GM12878 (cell line): Measurements from ENCODE around the gene NHSL1. TPM values are rescaled to one million over a fixed set of nuclear protein-coding genes. Genes with fewer than 3 reads are reported as not detected.

ENCODE experiments used
- ATAC-seq: fragments of 200-7000 bp; cut with Tn5 transposase; 3 replicates; pipeline ENCODE4 v1.9.1; 2020; ENCODE audit warnings: mild to moderate bottlenecking, moderate library complexity
- BruUV-seq: library from RNA; stranded (reverse); fragments of 400-500 nt; replicated peaks from 2 replicates; lab custom pipeline; 2021; lab: Mats Ljungman, UMichigan
- CTCF ChIA-PET: fragments of 300-600 bp; sonication (Branson Sonifier 250); formaldehyde crosslinking; extraction: SDS; loops from one replicate; lab custom pipeline; 2021; ENCODE audit warnings: inconsistent platforms; lab: Yijun Ruan, JAX
- POLR2A ChIA-PET: fragments of 350-600 bp; formaldehyde crosslinking; extraction: SDS; loops from one replicate; lab custom pipeline; 2021; ENCODE audit warnings: inconsistent platforms; lab: Charles Lee
- RAD21 ChIA-PET: fragments of 300-600 bp; sonication (Branson Sonifier 250); formaldehyde crosslinking; loops from one replicate; lab custom pipeline; 2023; ENCODE audit warnings: antibody characterized with exemption; ENCODE audit not compliant: unreplicated experiment; lab: Charles Lee
- SMC1A ChIA-PET: fragments of 300-600 bp; sonication (Branson Sonifier 250); formaldehyde crosslinking; loops from one replicate; lab custom pipeline; 2023; ENCODE audit not compliant: unreplicated experiment, uncharacterized antibody; lab: Charles Lee
- DNase-seq: peaks from one replicate; pipeline ENCODE4 v3.0.0-alpha.2; 2011; ENCODE audit warnings: low read depth, low spot score
- FAIRE-seq: peaks from 3 replicates; lab custom pipeline; 2011; peaks lifted over from hg19 to GRCh38; lab: Jason Lieb, UNC
- H2AFZ ChIP-seq: 2 replicates; pipeline ENCODE4 v1.6.0; 2011; ENCODE audit warnings: low read depth, low read length, control low read depth; ENCODE audit not compliant: control insufficient read depth
- H3K27ac ChIP-seq: 2 replicates; pipeline ENCODE4 v1.5.1; 2011; ENCODE audit warnings: control low read depth; ENCODE audit not compliant: control insufficient read depth, insufficient read depth
- H3K27me3 ChIP-seq, 2 experiments: replicated peaks in 1 of 2; 2 replicates each; pipeline versions ENCODE4 v1.6.0 to v1.6.1; 2011; ENCODE audit warnings: low read length in 1 of 2; ENCODE audit not compliant: control insufficient read depth in 2 of 2, insufficient read depth in 2 of 2
- H3K36me3 ChIP-seq, 2 experiments: 2 replicates each; pipeline ENCODE4 v1.5.1; 2011; ENCODE audit warnings: low read length in 1 of 2; ENCODE audit not compliant: control insufficient read depth in 2 of 2, insufficient read depth in 2 of 2
- H3K4me1 ChIP-seq: 2 replicates; pipeline ENCODE4 v1.6.1; 2011; ENCODE audit warnings: mild to moderate bottlenecking, low read length, moderate library complexity, mixed read lengths; ENCODE audit not compliant: control insufficient read depth, insufficient read depth
- H3K4me2 ChIP-seq: 2 replicates; pipeline ENCODE4 v1.6.0; 2011; ENCODE audit warnings: control low read depth; ENCODE audit not compliant: control insufficient read depth, insufficient read depth
- H3K4me3 ChIP-seq: fragments of 200-600 bp; sonication (generic); 2 replicates; pipeline ENCODE4 v1.5.1; 2016
- H3K79me2 ChIP-seq: 2 replicates; pipeline ENCODE4 v1.6.0; 2011; ENCODE audit warnings: low read length; ENCODE audit not compliant: control insufficient read depth, insufficient read depth
- H3K9ac ChIP-seq: 2 replicates; pipeline ENCODE4 v1.8.0; 2011; ENCODE audit warnings: low read length, control low read depth, mixed read lengths; ENCODE audit not compliant: control insufficient read depth, insufficient read depth
- H3K9me3 ChIP-seq: replicated peaks from 3 replicates; pipeline ENCODE4 v1.5.1; 2011; ENCODE audit warnings: mild to moderate bottlenecking, low read length; ENCODE audit not compliant: control insufficient read depth, insufficient read depth
- H4K20me1 ChIP-seq: 2 replicates; pipeline ENCODE4 v1.6.0; 2011; ENCODE audit not compliant: control insufficient read depth, insufficient read depth
- CHD2 ChIP-seq: IDR thresholded peaks from 2 replicates; pipeline ENCODE4 v1.6.1; 2011; ENCODE audit warnings: low read depth, low read length, improper control_type of control experiment, borderline replicate concordance
- EED ChIP-seq: sonication (generic); IDR thresholded peaks from 2 replicates; pipeline ENCODE4 v1.6.1; 2016; ENCODE audit warnings: antibody characterized with exemption, low read depth
- RAD51 ChIP-seq: fragments of 450-650 bp; IDR thresholded peaks from 2 replicates; pipeline ENCODE4 v1.6.1; 2016; ENCODE audit warnings: moderate library complexity, mild to moderate bottlenecking, inconsistent platforms
- RFX5 ChIP-seq: IDR thresholded peaks from 2 replicates; pipeline ENCODE4 v1.6.1; 2011; ENCODE audit warnings: low read depth, low read length, improper control_type of control experiment
- SKIL ChIP-seq: fragments of 450-650 bp; IDR thresholded peaks from 2 replicates; pipeline ENCODE4 v1.6.1; 2017; ENCODE audit warnings: mild to moderate bottlenecking, low read depth, inconsistent platforms; ENCODE audit not compliant: poor library complexity, severe bottlenecking
- SMARCA5 ChIP-seq: fragments of 450-650 bp; IDR thresholded peaks from 2 replicates; pipeline ENCODE4 v1.6.1; 2017; ENCODE audit warnings: mild to moderate bottlenecking
- SUPT20H ChIP-seq: IDR thresholded peaks from 2 replicates; pipeline ENCODE4 v1.6.1; 2011; ENCODE audit warnings: low read depth, mild to moderate bottlenecking, low read length, moderate library complexity, borderline replicate concordance; ENCODE audit not compliant: control insufficient read depth
- ZNF207 ChIP-seq: fragments of 450-650 bp; IDR thresholded peaks from 2 replicates; pipeline ENCODE4 v1.6.1; 2014; ENCODE audit warnings: antibody characterized with exemption, mild to moderate bottlenecking, borderline replicate concordance
- WGBS: methylation state at CpG from one replicate; pipeline ENCODE4 v1.1.6; 2016; ENCODE audit warnings: low lambda C conversion rate; ENCODE audit not compliant: insufficient replicate concordance, insufficient coverage; ENCODE audit errors: missing lambda C conversion rate; 5-methylcytosine and 5-hydroxymethylcytosine counted together
- in situ Hi-C: fragments of 300-500 bp; cut with MboI; formaldehyde crosslinking; loops from 9 replicates; pipeline ENCODE4 v1.14.3; 2018; ENCODE audit warnings: mixed read lengths
- intact Hi-C: fragments of 100-400 bp; cut with micrococcal nuclease; formaldehyde crosslinking; loops from one replicate; pipeline ENCODE4 v1.14.2; 2022; ENCODE audit not compliant: unreplicated experiment
- polyA plus RNA-seq, 11 experiments: library from polyadenylated mRNA; depleted of rRNA in 4 of 11; unstranded in 6 of 11; stranded (reverse) in 5 of 11; fragments of >200 nt; fragmentation: Nextera tagmentation in 4 of 11; fragmentation: Illumina TruSeq in 1 of 11; extraction: Ambion mirVana in 4 of 11; extraction: Trizol in 1 of 11; gene quantifications; 1 replicate in 1 of 11; 2 replicates in 10 of 11; pipeline versions ENCODE4 v1.2.1 to v1.2.3, GENCODE V29; 2011 to 2016; ENCODE audit warnings: inconsistent platforms in 2 of 11, missing spikeins in 2 of 11, low read depth in 1 of 11
- total RNA-seq, 4 experiments: library from RNA; depleted of rRNA in 3 of 4; stranded (reverse); fragments of >200 nt in 3 of 4; fragmentation: Illumina TruSeq in 1 of 4; extraction: Trizol in 1 of 4; gene quantifications; 2 replicates each; pipeline versions ENCODE4 v1.2.1 to v1.2.3, GENCODE V29; 2013 to 2021

NHSL1 gene
- total and polyA plus RNA-seq, 10 of the 15 experiments (the other 5 are each of a cell fraction or from before 2014, with no cell fraction given) = 0.26 to 14.1 (median 0.90) TPM

GRCh38 chr6:138454981-138455706 is 44.1 kb downstream of the NHSL1 start (continued):
- TF ChIP-seq SKIL (peak; percentile 30), ZNF207 (no peak), SUPT20H (no peak), RAD51 (no peak), EED (peak; percentile 51)

GRCh38 chr6:138451043-138451442 is 48.3 kb downstream of the NHSL1 start:
- H3K4me1 ChIP-seq = peaks cover 15% of the 10 kb centered on the region
- no peaks in the 10 kb centered on the region for H3K79me2 ChIP-seq
- H3K9me3 ChIP-seq = no peaks in the 10 kb centered on the region
- no peak overlapping the region for H3K27ac ChIP-seq
- FAIRE-seq (no peak), DNase-seq (no peak), ATAC-seq (no peak)
- no peaks in the 10 kb centered on the region; a peak in 1 of 4 replicates for H3K36me3 ChIP-seq
- H2AFZ ChIP-seq = no peak overlapping the region
- H4K20me1 ChIP-seq = no peaks in the 10 kb centered on the region
- H3K27me3 ChIP-seq = no peaks in the 10 kb centered on the region
- ChIA-PET POLR2A (interaction anchor here (1.3 to 1.4 kb wide), 2 partner anchors 47 to 49 kb away, joined by 3 to 5 read pairs; no protein-coding TSS in a partner anchor), RAD21 (interaction anchor here (1.0 to 2.8 kb wide), 4 partner anchors 21 to 58 kb away, joined by 3 to 10 read pairs (median 4); no protein-coding TSS in a partner anchor), CTCF (interaction anchor here (0.7 to 9.5 kb wide), 5 partner anchors 10 to 56 kb away, joined by 3 to 99 read pairs (median 4); no protein-coding TSS in a partner anchor), SMC1A (interaction anchor here (0.7 to 7.8 kb wide), 9 partner anchors 9 to 58 kb away, joined by 3 to 88 read pairs (median 4); partner anchors contain the start of gene NHSL1)
- BruUV-seq = no TSS peak
- no peak overlapping the region for H3K9ac ChIP-seq
- no peak overlapping the region for H3K4me2 ChIP-seq
- in situ Hi-C loops = no loop called here
- intact Hi-C loops = no loop called here
- 0 out of 2 replicates have a peak, but pooled peaks have one; percentile 32 for TF ChIP-seq SMARCA5
- TF ChIP-seq RFX5 = no peak
- no peak for TF ChIP-seq CHD2
- WGBS = 87% methylated on average over 3 of the region's 3 CpGs
- H3K4me3 ChIP-seq = no peak overlapping the region
